Endothelial cell of umbilical vein (primary cell): ENCODE measurements around the gene POLN. TPM values are rescaled to one million over a fixed set of nuclear protein-coding genes. Genes with fewer than 3 reads are reported as not detected.

Experiments
- BruUV-seq: library from RNA; stranded (reverse); fragments of 400-500 nt; replicated peaks from 2 replicates; lab custom pipeline; 2021; lab: Mats Ljungman, UMichigan
- CTCF ChIA-PET: fragments of 300-600, 350-600 bp; sonication (Branson Sonifier 250); formaldehyde crosslinking; loops from one replicate; lab custom pipeline; 2021; ENCODE audit warnings: antibody characterized with exemption, inconsistent platforms; lab: Charles Lee
- POLR2A ChIA-PET: fragments of 300-600, 350-600 bp; sonication (Branson Sonifier 250); formaldehyde crosslinking; loops from one replicate; lab custom pipeline; 2021; ENCODE audit warnings: antibody characterized with exemption, inconsistent platforms; lab: Charles Lee
- DNase-seq: peaks from one replicate; pipeline ENCODE4 v3.0.0-alpha.2; 2011; ENCODE audit warnings: low read depth, low spot score
- FAIRE-seq: peaks from 2 replicates; lab custom pipeline; 2011; peaks lifted over from hg19 to GRCh38; lab: Jason Lieb, UNC
- H2AFZ ChIP-seq: 2 replicates; pipeline ENCODE4 v1.6.0; 2012; ENCODE audit warnings: low read depth, low read length, control low read depth, inconsistent platforms
- H3K27ac ChIP-seq: 2 replicates; pipeline ENCODE4 v1.5.1; 2011; ENCODE audit warnings: low read depth, mild to moderate bottlenecking, control low read depth, low read length, moderate library complexity; ENCODE audit not compliant: insufficient read depth
- H3K27me3 ChIP-seq, 2 experiments: 2 replicates each; pipeline versions ENCODE4 v1.6.0 to v1.6.1; 2011; ENCODE audit warnings: low read length in 2 of 2, mixed read lengths in 1 of 2; ENCODE audit not compliant: control insufficient read depth in 2 of 2, insufficient read depth in 2 of 2
- H3K36me3 ChIP-seq, 2 experiments: 2 replicates in 1 of 2; 3 replicates in 1 of 2; pipeline ENCODE4 v1.5.1; 2011; ENCODE audit warnings: low read length in 2 of 2, mild to moderate bottlenecking in 1 of 2, moderate library complexity in 1 of 2; ENCODE audit not compliant: control insufficient read depth in 2 of 2, insufficient read depth in 2 of 2; ENCODE audit errors: extremely low read depth in 1 of 2
- H3K4me1 ChIP-seq: 3 replicates; pipeline ENCODE4 v1.5.1; 2011; ENCODE audit warnings: mild to moderate bottlenecking, low read length; ENCODE audit not compliant: control insufficient read depth, insufficient read depth; ENCODE audit errors: extremely low read depth
- H3K4me2 ChIP-seq: 2 replicates; pipeline ENCODE4 v1.6.1; 2011; ENCODE audit warnings: low read length, control low read depth, mixed read lengths; ENCODE audit not compliant: insufficient read depth
- H3K4me3 ChIP-seq, 3 experiments: fragments of 200-600 bp in 1 of 3; sonication (generic), shearing (Covaris generic) in 1 of 3; replicated peaks in 1 of 3; 2 replicates each; pipeline ENCODE4 v1.5.1; 2011 to 2016; ENCODE audit warnings: control low read depth in 3 of 3, low read length in 3 of 3, mild to moderate bottlenecking in 2 of 3, inconsistent platforms in 1 of 3, low read depth in 1 of 3, moderate library complexity in 1 of 3; ENCODE audit not compliant: insufficient read depth in 1 of 3
- H3K79me2 ChIP-seq: 2 replicates; pipeline ENCODE4 v1.6.0; 2012; ENCODE audit warnings: low read length, inconsistent platforms; ENCODE audit not compliant: control insufficient read depth, insufficient read depth
- H3K9ac ChIP-seq: replicated peaks from 2 replicates; pipeline ENCODE3; 2011; ENCODE audit warnings: low read length, control low read depth; ENCODE audit not compliant: insufficient read depth; ENCODE audit errors: extremely low read depth
- H3K9me1 ChIP-seq: replicated peaks from 3 replicates; pipeline ENCODE4 v1.6.0; 2011; ENCODE audit warnings: mild to moderate bottlenecking, low read length; ENCODE audit not compliant: control insufficient read depth, insufficient read depth; ENCODE audit errors: extremely low read depth
- H3K9me3 ChIP-seq: replicated peaks from 2 replicates; pipeline ENCODE4 v1.5.1; 2012; ENCODE audit warnings: low read length, inconsistent platforms; ENCODE audit not compliant: control insufficient read depth, insufficient read depth
- H4K20me1 ChIP-seq: replicated peaks from 2 replicates; pipeline ENCODE3; 2011; ENCODE audit warnings: mild to moderate bottlenecking, low read length; ENCODE audit not compliant: control insufficient read depth, insufficient read depth; ENCODE audit errors: extremely low read depth
- CTCF ChIP-seq, 2 donors: IDR thresholded peaks; 1 replicate in 1 of 2; 2 replicates in 1 of 2; pipeline ENCODE4 v1.5.1; 2011; ENCODE audit warnings: low read length in 2 of 2, mild to moderate bottlenecking in 2 of 2, moderate library complexity in 2 of 2, control low read depth in 1 of 2, inconsistent platforms in 1 of 2, low read depth in 1 of 2; ENCODE audit not compliant: insufficient read depth in 1 of 2; ENCODE audit errors: extremely low read depth in 1 of 2
- EZH2 ChIP-seq: IDR thresholded peaks from 2 replicates; pipeline ENCODE4 v1.6.1; 2012; ENCODE audit warnings: borderline replicate concordance, low read depth, mild to moderate bottlenecking, moderate library complexity, low read length, inconsistent platforms; ENCODE audit not compliant: severe bottlenecking
- FOS ChIP-seq: IDR thresholded peaks from 2 replicates; pipeline ENCODE4 v1.6.1; 2011; ENCODE audit warnings: mild to moderate bottlenecking, low read length, moderate library complexity, borderline replicate concordance; ENCODE audit not compliant: insufficient read depth
- GATA2 ChIP-seq: IDR thresholded peaks from 2 replicates; pipeline ENCODE4 v1.7.0; 2011; ENCODE audit warnings: low read depth, mild to moderate bottlenecking, moderate library complexity, mixed read lengths, low read length; ENCODE audit not compliant: insufficient read length, insufficient read depth
- JUN ChIP-seq: IDR thresholded peaks from 2 replicates; pipeline ENCODE4 v1.6.1; 2011; ENCODE audit warnings: borderline replicate concordance, low read depth; ENCODE audit not compliant: insufficient read length, insufficient read depth
- MAX ChIP-seq: IDR thresholded peaks from 2 replicates; pipeline ENCODE4 v1.6.1; 2011; ENCODE audit not compliant: insufficient read depth, insufficient read length
- MYC ChIP-seq: IDR thresholded peaks from one replicate; pipeline ENCODE4 v1.6.1; 2011; ENCODE audit warnings: mild to moderate bottlenecking, low read depth, low read length
- POLR2AphosphoS5 ChIP-seq: IDR thresholded peaks from 2 replicates; pipeline ENCODE4 v1.6.1; 2012; ENCODE audit warnings: low read depth, mild to moderate bottlenecking, control low read depth, low read length, moderate library complexity; ENCODE audit not compliant: insufficient read depth
- dilution Hi-C: fragments of 300-500 bp; cut with MboI; formaldehyde crosslinking; loops from one replicate; pipeline ENCODE4 v1.15.0; 2019; ENCODE audit warnings: low sequenced_read_pairs; ENCODE audit not compliant: extremely low pct_ligation_motif_present
- intact Hi-C: fragments of 100-400 bp; cut with micrococcal nuclease; formaldehyde crosslinking; loops from one replicate; pipeline ENCODE4 v1.10.0; 2022
- polyA plus RNA-seq, 4 experiments: library from polyadenylated mRNA; depleted of rRNA in 3 of 4; stranded (reverse) in 3 of 4; unstranded in 1 of 4; fragments of >200 nt; gene quantifications; 2 replicates each; pipeline versions ENCODE4 v1.2.1 to v1.2.3, GENCODE V29; 2011 to 2012; ENCODE audit warnings: missing spikeins in 1 of 4
- total RNA-seq: library from RNA; stranded (reverse); gene quantifications from 2 replicates; pipeline ENCODE4 v1.2.3, GENCODE V29; 2021

Gene POLN
- total and polyA plus RNA-seq, 2 donors (not counting 3 experiments of a cell fraction or from before 2014, with no cell fraction given), result 1.3 to 4.2 TPM

- DNase-seq (no peak), FAIRE-seq (no peak)
- no TSS peak for BruUV-seq
- Histone ChIP-seq H3K9me3 (no peaks in the 10 kb centered on the region), H3K9me1 (no peaks in the 10 kb centered on the region), H3K4me1 (no peaks in the 10 kb centered on the region), H3K4me2 (no peak overlapping the region), H3K4me3 (no peak overlapping the region), H3K9ac (no peak overlapping the region), H2AFZ (no peak overlapping the region), H3K79me2 (no peaks in the 10 kb centered on the region), H3K36me3 (no peaks in the 10 kb centered on the region), H3K27me3 (peaks cover 7 to 8% of the 10 kb centered on the region in 2 experiments), H4K20me1 (no peaks in the 10 kb centered on the region), H3K27ac (no peak overlapping the region)
- ChIA-PET POLR2A (no interaction called here), CTCF (interaction anchor here (1.0 kb wide), 1 partner anchor 9 kb away, joined by 4 read pairs; no protein-coding TSS in a partner anchor)
- dilution Hi-C loops (no loop called here), intact Hi-C loops (no loop called here)
- TF ChIP-seq GATA2, result no peak
- TF ChIP-seq CTCF (IDR thresholded peaks at IDR 0.05; ENCODE audit: extremely low read depth in 1 of 2, insufficient read depth in 1 of 2, low read depth in 1 of 2, low read length in 2 of 2), result no peak
- TF ChIP-seq EZH2, result no peak
- no peak for TF ChIP-seq JUN
- TF ChIP-seq MYC, result no peak
- TF ChIP-seq POLR2AphosphoS5, result no peak
- TF ChIP-seq FOS, result no peak
- no peak for TF ChIP-seq MAX
These were observed 149.3 kb downstream of the POLN start for GRCh38 chr4:2092669-2093053.
